ENCODE measurements around the gene BMP2K. TPM values are rescaled to one million over a fixed set of nuclear protein-coding genes. Genes with fewer than 3 reads are reported as not detected.
A peak's percentile ranks its signal among the peaks of the same experiment; 100 is the strongest.

Gene BMP2K
- total RNA-seq, 3 donors from 2014 or later (not counting 1 experiment from before 2014, with no cell fraction given): 10.1 to 13.5 (median 11.7) TPM

DNA sequence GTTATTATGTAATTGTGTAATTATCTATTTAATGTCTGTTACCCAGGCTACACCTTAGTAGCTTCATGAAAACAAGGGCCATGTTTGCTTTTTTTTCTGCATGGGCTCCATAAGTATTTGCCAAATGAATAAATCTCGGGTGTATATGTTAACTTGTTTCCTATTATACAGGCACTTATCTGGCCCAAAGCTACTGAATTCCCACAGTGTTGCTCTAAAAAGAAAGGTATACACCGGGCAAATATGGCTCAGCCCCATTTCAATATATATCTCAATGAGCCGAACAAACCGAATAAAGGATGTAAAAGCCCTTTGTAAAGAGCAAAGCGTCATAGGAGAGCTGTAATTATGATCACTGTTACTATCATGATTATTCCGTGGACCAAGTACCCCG is 162.3 kb downstream of the BMP2K start:
- H3K36me3 ChIP-seq (ENCODE audit: control insufficient read depth, insufficient read depth, low read length): no peaks in the 10 kb centered on the region
- peaks cover 25 to 33% of the 10 kb centered on the region in 2 donors for H3K4me1 Mint-ChIP-seq
- no peaks in the 10 kb centered on the region for H3K36me3 Mint-ChIP-seq
- no peaks in the 10 kb centered on the region for H3K9me3 Mint-ChIP-seq
- H3K9me3 ChIP-seq (ENCODE audit: control insufficient read depth, insufficient read depth, low read length): no peaks in the 10 kb centered on the region
- intact Hi-C loops (cut with micrococcal nuclease): no loop called here
- ATAC-seq (no peak), DNase-seq (peak in 1 of 2 donors; percentile 23)
- H3K27ac Mint-ChIP-seq: peak overlapping the region; percentile 82 to 99
- peak overlapping the region; percentile 95 for H3K4me3 Mint-ChIP-seq
- TF ChIP-seq, protein P1, sequence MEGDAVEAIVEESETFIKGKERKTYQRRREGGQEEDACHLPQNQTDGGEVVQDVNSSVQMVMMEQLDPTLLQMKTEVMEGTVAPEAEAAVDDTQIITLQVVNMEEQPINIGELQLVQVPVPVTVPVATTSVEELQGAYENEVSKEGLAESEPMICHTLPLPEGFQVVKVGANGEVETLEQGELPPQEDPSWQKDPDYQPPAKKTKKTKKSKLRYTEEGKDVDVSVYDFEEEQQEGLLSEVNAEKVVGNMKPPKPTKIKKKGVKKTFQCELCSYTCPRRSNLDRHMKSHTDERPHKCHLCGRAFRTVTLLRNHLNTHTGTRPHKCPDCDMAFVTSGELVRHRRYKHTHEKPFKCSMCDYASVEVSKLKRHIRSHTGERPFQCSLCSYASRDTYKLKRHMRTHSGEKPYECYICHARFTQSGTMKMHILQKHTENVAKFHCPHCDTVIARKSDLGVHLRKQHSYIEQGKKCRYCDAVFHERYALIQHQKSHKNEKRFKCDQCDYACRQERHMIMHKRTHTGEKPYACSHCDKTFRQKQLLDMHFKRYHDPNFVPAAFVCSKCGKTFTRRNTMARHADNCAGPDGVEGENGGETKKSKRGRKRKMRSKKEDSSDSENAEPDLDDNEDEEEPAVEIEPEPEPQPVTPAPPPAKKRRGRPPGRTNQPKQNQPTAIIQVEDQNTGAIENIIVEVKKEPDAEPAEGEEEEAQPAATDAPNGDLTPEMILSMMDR (IDR thresholded peaks at IDR 0.05): no peak
- H3K27ac ChIP-seq (ENCODE audit: low read length): peak overlapping the region; percentile 62
- H3K27me3 ChIP-seq (ENCODE audit: control insufficient read depth, insufficient read depth, low read length): no peaks in the 10 kb centered on the region
- WGBS (ENCODE audit: insufficient coverage): 19% methylated on average over 7 of the region's 7 CpGs
- H3K4me3 ChIP-seq (ENCODE audit: low read length): peak overlapping the region; percentile 96
- H3K27me3 Mint-ChIP-seq (ENCODE audit: low read depth in 2 of 2): peaks cover 13 to 19% of the 10 kb centered on the region in 2 donors
- peaks cover 15% of the 10 kb centered on the region for H3K4me1 ChIP-seq (ENCODE audit: control insufficient read depth, insufficient read depth, low read length)

GRCh38 chr4:78938868-78939666 is 162.9 kb downstream of the BMP2K start, which contains the start of gene PAQR3:
Gene PAQR3 (minus strand): TSS chr4:78939438. CDS start chr4:78939224, 214 bp downstream.
- H3K27ac ChIP-seq (ENCODE audit: low read length): peak within 1 kb of the TSS; percentile 62
- peaks cover 15% of the 10 kb centered on the region for H3K4me1 ChIP-seq (ENCODE audit: control insufficient read depth, insufficient read depth, low read length)
- under 1% methylated on average over 77 of the region's 77 CpGs for WGBS (ENCODE audit: insufficient coverage)
- Mint-ChIP-seq H3K9me3 (no peaks in the 10 kb centered on the region), H3K36me3 (no peaks in the 10 kb centered on the region), H3K4me1 (peaks cover 25 to 33% of the 10 kb centered on the region in 2 donors), H3K4me3 (peak within 1 kb of the TSS; percentile 95), H3K27me3 (ENCODE audit: low read depth in 2 of 2) (peaks cover 19 to 25% of the 10 kb centered on the region in 2 donors), H3K27ac (peak within 1 kb of the TSS; percentile 82 to 99)
- ATAC-seq (peak; percentile 96 to 99 (median 97)), DNase-seq (peak; percentile 86 to 92)
- TF ChIP-seq, protein P1 (IDR thresholded peaks at IDR 0.05): no peak
- intact Hi-C loops (cut with micrococcal nuclease): no loop called here
- peak within 1 kb of the TSS; percentile 96 for H3K4me3 ChIP-seq (ENCODE audit: low read length)
- H3K36me3 ChIP-seq (ENCODE audit: control insufficient read depth, insufficient read depth, low read length): no peaks in the 10 kb centered on the region
- no peaks in the 10 kb centered on the region for H3K9me3 ChIP-seq (ENCODE audit: control insufficient read depth, insufficient read depth, low read length)
- no peaks in the 10 kb centered on the region for H3K27me3 ChIP-seq (ENCODE audit: control insufficient read depth, insufficient read depth, low read length)

DNA sequence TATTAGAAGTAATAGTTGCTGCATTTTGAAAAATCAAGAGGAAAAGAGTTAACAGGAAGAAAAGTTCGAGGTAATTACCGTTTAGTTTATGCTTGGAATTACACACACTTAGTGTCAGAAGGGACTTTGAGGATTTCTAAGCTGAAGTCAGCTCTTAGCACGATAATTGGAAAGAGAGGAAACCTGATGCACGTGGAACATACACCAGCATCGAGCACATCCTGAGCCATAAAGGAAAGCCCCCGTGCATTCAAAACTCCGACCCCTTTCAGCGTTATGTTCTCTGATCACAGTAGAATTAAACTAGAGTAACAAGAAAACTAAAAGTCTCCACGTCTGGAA is 163.5 kb downstream of the BMP2K start:
- intact Hi-C loops (cut with micrococcal nuclease): no loop called here
- WGBS (ENCODE audit: insufficient coverage): 4% methylated on average over 8 of the region's 9 CpGs
- peaks cover 25 to 33% of the 10 kb centered on the region in 2 donors for H3K4me1 Mint-ChIP-seq
- H3K27me3 Mint-ChIP-seq (ENCODE audit: low read depth in 2 of 2): peaks cover 25 to 30% of the 10 kb centered on the region in 2 donors
- H3K27me3 ChIP-seq (ENCODE audit: control insufficient read depth, insufficient read depth, low read length): no peaks in the 10 kb centered on the region
- no peaks in the 10 kb centered on the region for H3K36me3 ChIP-seq (ENCODE audit: control insufficient read depth, insufficient read depth, low read length)
- no peaks in the 10 kb centered on the region for H3K9me3 Mint-ChIP-seq
- peak in 1 of 2 donors; percentile 43 for DNase-seq
- H3K4me1 ChIP-seq (ENCODE audit: control insufficient read depth, insufficient read depth, low read length): peaks cover 15% of the 10 kb centered on the region
- no peaks in the 10 kb centered on the region for H3K9me3 ChIP-seq (ENCODE audit: control insufficient read depth, insufficient read depth, low read length)
- peak overlapping the region; percentile 65 to 99 for H3K27ac Mint-ChIP-seq
- peak overlapping the region; percentile 91 for H3K4me3 Mint-ChIP-seq
- no peaks in the 10 kb centered on the region for H3K36me3 Mint-ChIP-seq
- H3K4me3 ChIP-seq (ENCODE audit: low read length): peak overlapping the region; percentile 62
- ATAC-seq: peak; percentile 11 to 55 (median 33)
- TF ChIP-seq, protein P1 (IDR thresholded peaks at IDR 0.05): no peak
- no peak overlapping the region for H3K27ac ChIP-seq (ENCODE audit: low read length)

All from natural killer cell (primary cell).